SK-N-SH (cell line): ENCODE data around the gene PRKCB. TPM values are rescaled to one million over a fixed set of nuclear protein-coding genes. Genes with fewer than 3 reads are reported as not detected.

Source experiments
- CTCF ChIA-PET: fragments of 300-600, 350-600 bp; formaldehyde crosslinking; extraction: SDS; loops from one replicate; lab custom pipeline; 2021; lab: Yijun Ruan, JAX
- POLR2A ChIA-PET: fragments of 350-600 bp; sonication (Branson Sonifier 250); formaldehyde crosslinking; extraction: SDS; loops from one replicate; lab custom pipeline; 2020; ENCODE audit warnings: antibody characterized with exemption, inconsistent platforms; lab: Yijun Ruan, JAX
- DNase-seq: peaks from one replicate; pipeline ENCODE4 v3.0.0; 2012
- H2AFZ ChIP-seq: fragments of 200-600 bp; sonication (generic); 2 replicates; pipeline ENCODE4 v1.8.1; 2016; ENCODE audit warnings: antibody characterized with exemption, mild to moderate bottlenecking, low read depth
- H3F3A ChIP-seq: fragments of 200-600 bp; sonication (generic); replicated peaks from 2 replicates; pipeline ENCODE3; 2016; ENCODE audit warnings: antibody characterized with exemption, mild to moderate bottlenecking; ENCODE audit not compliant: insufficient read depth
- H3K27ac ChIP-seq, 2 experiments: fragments of 200-500 bp in 1 of 2; fragments of 200-600 bp in 1 of 2; sonication (Bioruptor generic) in 1 of 2; sonication (generic), shearing (Covaris generic) in 1 of 2; 2 replicates each; pipeline versions ENCODE4 v1.5.1 to v1.6.1; 2014 to 2016; ENCODE audit warnings: low read depth in 2 of 2, inconsistent platforms in 1 of 2, low read length in 1 of 2, mild to moderate bottlenecking in 1 of 2, mixed read lengths in 1 of 2
- H3K27me3 ChIP-seq: fragments of 200-600 bp; sonication (generic), shearing (Covaris generic); 2 replicates; pipeline ENCODE4 v1.6.1; 2016; ENCODE audit warnings: mixed run types; ENCODE audit not compliant: insufficient read depth
- H3K36me3 ChIP-seq, 2 experiments: fragments of 200-500 bp in 1 of 2; fragments of 200-600 bp in 1 of 2; sonication (Bioruptor generic) in 1 of 2; sonication (generic) in 1 of 2; replicated peaks in 1 of 2; 2 replicates each; pipeline versions ENCODE3 to v1.5.1; 2014 to 2016; ENCODE audit warnings: low read length in 1 of 2, mild to moderate bottlenecking in 1 of 2; ENCODE audit not compliant: insufficient read depth in 2 of 2, control insufficient read depth in 1 of 2
- H3K4me1 ChIP-seq, 2 experiments: fragments of 200-500 bp in 1 of 2; fragments of 200-600 bp in 1 of 2; sonication (Bioruptor generic) in 1 of 2; sonication (generic), shearing (Covaris generic) in 1 of 2; 2 replicates each; pipeline versions ENCODE4 v1.5.1 to v1.6.1; 2014 to 2016; ENCODE audit warnings: low read depth in 1 of 2, low read length in 1 of 2, mixed run types in 1 of 2; ENCODE audit not compliant: insufficient read depth in 2 of 2, control insufficient read depth in 1 of 2
- H3K4me2 ChIP-seq: fragments of 200-600 bp; sonication (generic), shearing (Covaris generic); 2 replicates; pipeline ENCODE4 v1.6.1; 2017; ENCODE audit warnings: mixed run types
- H3K4me3 ChIP-seq, 2 experiments: fragments of 200-500 bp in 1 of 2; fragments of 200-600 bp in 1 of 2; sonication (Bioruptor generic) in 1 of 2; sonication (generic), shearing (Covaris generic) in 1 of 2; 2 replicates each; pipeline versions ENCODE4 v1.5.1 to v1.8.1; 2014 to 2016; ENCODE audit warnings: low read depth in 2 of 2, inconsistent platforms in 1 of 2, low read length in 1 of 2, mild to moderate bottlenecking in 1 of 2, mixed read lengths in 1 of 2, moderate library complexity in 1 of 2
- H3K79me2 ChIP-seq: fragments of 200-600 bp; sonication (generic); 2 replicates; pipeline ENCODE4 v1.8.1; 2017; ENCODE audit warnings: mild to moderate bottlenecking; ENCODE audit not compliant: insufficient read depth
- H3K9ac ChIP-seq: fragments of 200-600 bp; sonication (generic); 2 replicates; pipeline ENCODE4 v1.6.1; 2017; ENCODE audit warnings: mixed run types
- H3K9me2 ChIP-seq: fragments of 200-600 bp; sonication (generic); 2 replicates; pipeline ENCODE4 v1.6.1; 2017; ENCODE audit warnings: mixed run types
- H3K9me3 ChIP-seq: fragments of 200-600 bp; sonication (generic); 2 replicates; pipeline ENCODE4 v1.6.1; 2017; ENCODE audit warnings: mixed run types, mild to moderate bottlenecking, moderate library complexity
- H4K20me1 ChIP-seq: fragments of 200-600 bp; sonication (generic); 2 replicates; pipeline ENCODE4 v1.6.1; 2017; ENCODE audit warnings: mild to moderate bottlenecking, mixed run types; ENCODE audit not compliant: insufficient read depth
- ELF1 ChIP-seq: IDR thresholded peaks from 2 replicates; pipeline ENCODE4 v1.4.0; 2012
- EP300 ChIP-seq, 2 experiments: IDR thresholded peaks; 2 replicates each; pipeline versions ENCODE4 v1.4.0 to v1.6.1; 2012; ENCODE audit warnings: borderline replicate concordance in 1 of 2, low read depth in 1 of 2, low read length in 1 of 2
- FOXM1 ChIP-seq: IDR thresholded peaks from 2 replicates; pipeline ENCODE4 v1.4.0; 2012; ENCODE audit warnings: low read depth, mild to moderate bottlenecking
- JUND ChIP-seq: IDR thresholded peaks from 2 replicates; pipeline ENCODE4 v1.4.0; 2012
- RAD21 ChIP-seq: IDR thresholded peaks from 2 replicates; pipeline ENCODE4 v1.6.1; 2012; ENCODE audit warnings: mild to moderate bottlenecking, low read length
- RFX5 ChIP-seq: IDR thresholded peaks from 2 replicates; pipeline ENCODE4 v1.6.1; 2012; ENCODE audit warnings: mild to moderate bottlenecking, improper control_type of control experiment, low read length
- RXRA ChIP-seq: IDR thresholded peaks from 2 replicates; pipeline ENCODE4 v1.4.0; 2012; ENCODE audit warnings: low read depth, mild to moderate bottlenecking, borderline replicate concordance
- SIN3A ChIP-seq: IDR thresholded peaks from 2 replicates; pipeline ENCODE4 v1.6.1; 2012; ENCODE audit warnings: low read depth, mild to moderate bottlenecking, low read length, moderate library complexity, borderline replicate concordance
- SMC3 ChIP-seq: IDR thresholded peaks from 2 replicates; pipeline ENCODE4 v1.6.1; 2012; ENCODE audit warnings: low read depth, low read length, improper control_type of control experiment
- TEAD4 ChIP-seq: IDR thresholded peaks from 2 replicates; pipeline ENCODE4 v1.4.0; 2012; ENCODE audit warnings: mild to moderate bottlenecking, borderline replicate concordance; ENCODE audit not compliant: insufficient read depth
- WGBS: methylation state at CpG from one replicate; pipeline ENCODE4 v1.1.6; 2017; ENCODE audit warnings: low lambda C conversion rate; 5-methylcytosine and 5-hydroxymethylcytosine counted together
- polyA plus RNA-seq, 3 experiments: library from polyadenylated mRNA; depleted of rRNA; stranded (reverse); fragments of >200 nt; gene quantifications; 2 replicates each; pipeline ENCODE4 v1.2.3, GENCODE V29; 2012
- TF ChIP-seq, protein P1 (sequence below): fragments of 150-350 bp; IDR thresholded peaks from 2 replicates; pipeline ENCODE4 v1.6.1; 2016; ENCODE audit warnings: mild to moderate bottlenecking, low read depth, low read length
- TF ChIP-seq, protein P2 (sequence below): fragments of 150-350 bp; IDR thresholded peaks from 2 replicates; pipeline ENCODE4 v1.6.1; 2017; ENCODE audit warnings: antibody characterized with exemption, low read length, low read depth, borderline replicate concordance
- TF ChIP-seq, protein P3 (sequence below): IDR thresholded peaks from 2 replicates; pipeline ENCODE4 v1.4.0; 2012; ENCODE audit warnings: low read depth
- TF ChIP-seq, protein P4 (sequence below): IDR thresholded peaks from 2 replicates; pipeline ENCODE4 v1.4.0; 2012; ENCODE audit warnings: low read depth, borderline replicate concordance

The PRKCB gene
- polyA plus RNA-seq, 1 of the 3 experiments (the other 2 are of a cell fraction) = 0.12 TPM

DNA sequence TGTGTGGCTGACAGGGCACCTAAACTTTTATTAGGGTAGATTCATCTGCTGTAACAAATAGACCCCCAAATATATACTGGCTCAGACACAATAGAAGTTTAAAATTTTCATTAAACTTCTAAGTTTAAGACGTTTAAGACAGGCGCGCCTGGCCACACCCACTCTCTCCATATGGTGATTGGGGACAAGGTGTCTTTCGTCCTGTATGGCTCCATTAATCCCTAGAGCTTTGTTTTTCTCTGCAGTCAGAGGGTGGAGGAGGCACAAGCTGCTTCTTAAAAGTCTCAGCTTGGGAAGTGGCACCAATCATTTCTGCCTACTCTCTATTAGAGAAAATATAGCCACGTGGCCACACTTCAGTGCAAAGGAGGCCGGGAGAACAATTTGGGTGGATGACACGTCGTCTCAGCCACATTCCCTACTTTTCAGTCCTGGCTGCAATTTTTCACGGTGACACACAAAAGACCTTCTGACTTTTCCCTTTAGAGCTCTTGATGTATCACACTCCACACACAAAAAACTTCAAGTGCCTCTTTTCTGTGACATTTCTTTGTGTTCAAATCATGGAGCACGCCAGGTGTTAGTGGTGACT lies 294.8 kb downstream of the PRKCB start:
- Histone ChIP-seq H3K79me2 (no peaks in the 10 kb centered on the region), H3K36me3 (no peaks in the 10 kb centered on the region)
- DNase-seq = no peak
- TF ChIP-seq, protein P1, sequence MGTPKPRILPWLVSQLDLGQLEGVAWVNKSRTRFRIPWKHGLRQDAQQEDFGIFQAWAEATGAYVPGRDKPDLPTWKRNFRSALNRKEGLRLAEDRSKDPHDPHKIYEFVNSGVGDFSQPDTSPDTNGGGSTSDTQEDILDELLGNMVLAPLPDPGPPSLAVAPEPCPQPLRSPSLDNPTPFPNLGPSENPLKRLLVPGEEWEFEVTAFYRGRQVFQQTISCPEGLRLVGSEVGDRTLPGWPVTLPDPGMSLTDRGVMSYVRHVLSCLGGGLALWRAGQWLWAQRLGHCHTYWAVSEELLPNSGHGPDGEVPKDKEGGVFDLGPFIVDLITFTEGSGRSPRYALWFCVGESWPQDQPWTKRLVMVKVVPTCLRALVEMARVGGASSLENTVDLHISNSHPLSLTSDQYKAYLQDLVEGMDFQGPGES = no peak
- TF ChIP-seq, protein P2, sequence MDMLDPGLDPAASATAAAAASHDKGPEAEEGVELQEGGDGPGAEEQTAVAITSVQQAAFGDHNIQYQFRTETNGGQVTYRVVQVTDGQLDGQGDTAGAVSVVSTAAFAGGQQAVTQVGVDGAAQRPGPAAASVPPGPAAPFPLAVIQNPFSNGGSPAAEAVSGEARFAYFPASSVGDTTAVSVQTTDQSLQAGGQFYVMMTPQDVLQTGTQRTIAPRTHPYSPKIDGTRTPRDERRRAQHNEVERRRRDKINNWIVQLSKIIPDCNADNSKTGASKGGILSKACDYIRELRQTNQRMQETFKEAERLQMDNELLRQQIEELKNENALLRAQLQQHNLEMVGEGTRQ = no peak
- TF ChIP-seq RFX5 = no peak
- no peak for TF ChIP-seq EP300 (IDR thresholded peaks at IDR 0.05; ENCODE audit: borderline replicate concordance in 1 of 2, low read depth in 1 of 2, low read length in 1 of 2)
- TF ChIP-seq, all 33 proteins: peak for 0
- 30% methylated on average over 10 of the region's 10 CpGs for WGBS
- Histone ChIP-seq H3K4me3 (no peak overlapping the region), H3K27me3 (no peaks in the 10 kb centered on the region), H3K9me2 (no peaks in the 10 kb centered on the region), H3K4me1 (no peaks in the 10 kb centered on the region), H2AFZ (no peak overlapping the region), H3K27ac (no peak overlapping the region), H3K4me2 (no peak overlapping the region), H3F3A (no peaks in the 10 kb centered on the region), H4K20me1 (no peaks in the 10 kb centered on the region), H3K9me3 (no peaks in the 10 kb centered on the region), H3K9ac (no peak overlapping the region)
- ChIA-PET CTCF (interaction anchor here (0.6 to 1.1 kb wide), 3 partner anchors 13 to 110 kb away, joined by 3 read pairs; no protein-coding TSS in a partner anchor), POLR2A (no interaction called here)

DNA sequence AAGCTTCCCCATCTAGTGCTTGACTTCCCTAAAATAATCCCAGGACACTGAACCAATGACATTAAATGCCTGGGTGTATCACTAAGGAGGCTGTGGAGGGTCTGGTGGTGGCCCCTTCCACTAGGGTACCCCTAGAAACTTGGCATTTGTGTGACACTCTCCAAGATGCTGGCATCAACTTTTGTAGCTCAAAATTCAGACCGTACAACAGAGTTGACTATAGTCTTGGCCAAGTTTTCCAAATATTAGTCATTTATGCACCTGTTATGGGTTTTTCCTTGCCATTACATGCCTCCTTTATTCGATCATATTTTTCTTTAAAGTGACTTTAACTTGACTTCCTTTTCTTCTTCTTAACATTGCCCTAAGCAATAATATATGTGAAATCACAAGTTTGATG lies 295.5 kb downstream of the PRKCB start:
- no peaks in the 10 kb centered on the region for H3K36me3 ChIP-seq
- POLR2A ChIA-PET = no interaction called here
- no peaks in the 10 kb centered on the region for H3K9me3 ChIP-seq
- TF ChIP-seq RFX5 = no peak
- TF ChIP-seq EP300 (IDR thresholded peaks at IDR 0.05; ENCODE audit: borderline replicate concordance in 1 of 2, low read depth in 1 of 2, low read length in 1 of 2) = no peak
- TF ChIP-seq SMC3 = no peak
- TF ChIP-seq, protein P1 = no peak
- no peak for TF ChIP-seq JUND
- TF ChIP-seq SIN3A = no peak
- TF ChIP-seq ELF1 = no peak
- TF ChIP-seq, protein P3, sequence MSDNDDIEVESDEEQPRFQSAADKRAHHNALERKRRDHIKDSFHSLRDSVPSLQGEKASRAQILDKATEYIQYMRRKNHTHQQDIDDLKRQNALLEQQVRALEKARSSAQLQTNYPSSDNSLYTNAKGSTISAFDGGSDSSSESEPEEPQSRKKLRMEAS = no peak
- TF ChIP-seq FOXM1 = no peak
- no peak for TF ChIP-seq RXRA
- TF ChIP-seq RAD21 = no peak
- no peak for TF ChIP-seq TEAD4
- TF ChIP-seq, protein P4, sequence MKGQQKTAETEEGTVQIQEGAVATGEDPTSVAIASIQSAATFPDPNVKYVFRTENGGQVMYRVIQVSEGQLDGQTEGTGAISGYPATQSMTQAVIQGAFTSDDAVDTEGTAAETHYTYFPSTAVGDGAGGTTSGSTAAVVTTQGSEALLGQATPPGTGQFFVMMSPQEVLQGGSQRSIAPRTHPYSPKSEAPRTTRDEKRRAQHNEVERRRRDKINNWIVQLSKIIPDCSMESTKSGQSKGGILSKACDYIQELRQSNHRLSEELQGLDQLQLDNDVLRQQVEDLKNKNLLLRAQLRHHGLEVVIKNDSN = no peak
- TF ChIP-seq, all 33 proteins: peak for 0
- DNase-seq = no peak
- CTCF ChIA-PET = interaction anchor here (0.9 to 1.1 kb wide), 2 partner anchors 13 to 111 kb away, joined by 3 read pairs; no protein-coding TSS in a partner anchor
- Histone ChIP-seq H3K4me3 (no peak overlapping the region), H3K27ac (no peak overlapping the region), H3K9ac (no peak overlapping the region), H4K20me1 (no peaks in the 10 kb centered on the region), H3K4me1 (no peaks in the 10 kb centered on the region), H3K9me2 (no peaks in the 10 kb centered on the region), H3K4me2 (no peak overlapping the region), H3K79me2 (no peaks in the 10 kb centered on the region), H2AFZ (no peak overlapping the region), H3K27me3 (no peaks in the 10 kb centered on the region), H3F3A (no peaks in the 10 kb centered on the region)
- 18% methylated on average over 2 of the region's 2 CpGs for WGBS
